CMK (cell line): ENCODE measurements around the gene MEST.
"Not testable (repeated sequence)": the region's sequence is repeated elsewhere in the genome, so short reads cannot be mapped to it uniquely, and the experiment has no call there.

Experiments used
- DNase-seq: peaks from one replicate; pipeline ENCODE4 v3.0.0-alpha.2; 2010; ENCODE audit warnings: low read depth

The MEST gene

GRCh38 chr7:130491841-130492522 lies at the start of gene MEST:
TSS of gene MEST (plus strand) at chr7:130492085. CDS start at chr7:130492314, 229 bp downstream.
- no peak for DNase-seq

GRCh38 chr7:130442601-130443000 lies 49.3 kb upstream of the MEST start:
- DNase-seq: no peak

GRCh38 chr7:130444234-130444633 lies 47.7 kb upstream of the MEST start:
- DNase-seq: no peak

- no peak for DNase-seq
These were observed 47.0 kb upstream of the MEST start for GRCh38 chr7:130444751-130445407.

GRCh38 chr7:130446259-130446658 lies 45.6 kb upstream of the MEST start:
- DNase-seq: no peak

- not testable (repeated sequence) for DNase-seq
These were observed 40.5 kb upstream of the MEST start for GRCh38 chr7:130451344-130451743.

GRCh38 chr7:130452951-130453350 lies 38.9 kb upstream of the MEST start:
- DNase-seq: no peak

GRCh38 chr7:130454959-130455358 lies 36.9 kb upstream of the MEST start:
- no peak for DNase-seq

- DNase-seq: no peak
These were observed 33.6 kb upstream of the MEST start for GRCh38 chr7:130458257-130458656.

GRCh38 chr7:130461272-130461671 lies 30.6 kb upstream of the MEST start:
- DNase-seq: no peak

GRCh38 chr7:130463553-130464434 lies 28.1 kb upstream of the MEST start:
- DNase-seq: peak; percentile 44

- DNase-seq: no peak
These were observed 23.3 kb upstream of the MEST start for GRCh38 chr7:130468612-130469011.

- no peak for DNase-seq
These were observed 19.9 kb upstream of the MEST start for GRCh38 chr7:130471974-130472373.

- DNase-seq: no peak
These were observed 18.6 kb upstream of the MEST start for GRCh38 chr7:130473289-130473688.

- DNase-seq: no peak
These were observed 18.0 kb upstream of the MEST start for GRCh38 chr7:130473876-130474275.

- DNase-seq: no peak
These were observed 16.1 kb upstream of the MEST start for GRCh38 chr7:130475776-130476175.

- no peak for DNase-seq
These were observed 15.4 kb upstream of the MEST start for GRCh38 chr7:130476297-130477150.

GRCh38 chr7:130478991-130479390 lies 12.9 kb upstream of the MEST start:
- DNase-seq: no peak

GRCh38 chr7:130479716-130480400 lies 12.0 kb upstream of the MEST start:
- DNase-seq: no peak

- DNase-seq: no peak
These were observed 10.0 kb upstream of the MEST start for GRCh38 chr7:130481898-130482297.

GRCh38 chr7:130483031-130483430 lies 8.9 kb upstream of the MEST start:
- no peak for DNase-seq
